Endothelial cell (in vitro differentiated cells): Measurements from ENCODE around the gene PXT1. TPM values are rescaled to one million over a fixed set of nuclear protein-coding genes. Genes with fewer than 3 reads are reported as not detected.
"Not testable (repeated sequence)": the region's sequence is repeated elsewhere in the genome, so short reads cannot be mapped to it uniquely, and the experiment has no call there.

Experiments
- DNase-seq: peaks from one replicate; pipeline ENCODE4 v3.0.0; 2021; ENCODE audit warnings: low spot score
- H3K27ac Mint-ChIP-seq: one replicate; pipeline ENCODE4 v1.8.0; 2021; ENCODE audit warnings: mixed read lengths, inconsistent platforms; ENCODE audit not compliant: unreplicated experiment
- H3K27me3 Mint-ChIP-seq: one replicate; pipeline ENCODE4 v1.8.0; 2021; ENCODE audit warnings: mild to moderate bottlenecking, moderate library complexity, mixed read lengths, inconsistent platforms; ENCODE audit not compliant: unreplicated experiment
- H3K36me3 Mint-ChIP-seq: one replicate; pipeline ENCODE4 v1.8.0; 2021; ENCODE audit warnings: mild to moderate bottlenecking, low read depth, mixed read lengths, inconsistent platforms; ENCODE audit not compliant: unreplicated experiment
- H3K4me1 Mint-ChIP-seq: one replicate; pipeline ENCODE4 v1.8.0; 2021; ENCODE audit warnings: mild to moderate bottlenecking, mixed read lengths, inconsistent platforms; ENCODE audit not compliant: unreplicated experiment
- H3K4me3 Mint-ChIP-seq: one replicate; pipeline ENCODE4 v1.8.0; 2021; ENCODE audit warnings: mild to moderate bottlenecking, mixed read lengths, inconsistent platforms; ENCODE audit not compliant: unreplicated experiment
- H3K9me3 Mint-ChIP-seq: one replicate; pipeline ENCODE4 v1.8.0; 2021; ENCODE audit warnings: mixed read lengths, inconsistent platforms; ENCODE audit not compliant: unreplicated experiment
- total RNA-seq: library from RNA; stranded (reverse); fragmentation: NEBNext Ultra II Directional; extraction: Animal tissue kit (Norgen Biotek cat#: 25700); gene quantifications from one replicate; pipeline ENCODE4 v1.2.1, GENCODE V29; 2021; ENCODE audit not compliant: unreplicated experiment
- TF ChIP-seq, protein P1 (sequence below): fragments of 200-600 bp; sonication (generic); IDR thresholded peaks from one replicate; pipeline ENCODE4 v1.5.0; 2021; ENCODE audit warnings: antibody characterized with exemption; ENCODE audit not compliant: unreplicated experiment

The PXT1 gene
- total RNA-seq, 1 donor from 2014 or later: not detected

GRCh38 chr6:36368421-36368820, 74.2 kb downstream of the PXT1 start:
- Mint-ChIP-seq H3K27me3 (peaks cover 5% of the 10 kb centered on the region), H3K27ac (no peak overlapping the region), H3K4me1 (peaks cover 23% of the 10 kb centered on the region), H3K36me3 (no peaks in the 10 kb centered on the region), H3K9me3 (no peaks in the 10 kb centered on the region), H3K4me3 (no peak overlapping the region)
- TF ChIP-seq, protein P1, sequence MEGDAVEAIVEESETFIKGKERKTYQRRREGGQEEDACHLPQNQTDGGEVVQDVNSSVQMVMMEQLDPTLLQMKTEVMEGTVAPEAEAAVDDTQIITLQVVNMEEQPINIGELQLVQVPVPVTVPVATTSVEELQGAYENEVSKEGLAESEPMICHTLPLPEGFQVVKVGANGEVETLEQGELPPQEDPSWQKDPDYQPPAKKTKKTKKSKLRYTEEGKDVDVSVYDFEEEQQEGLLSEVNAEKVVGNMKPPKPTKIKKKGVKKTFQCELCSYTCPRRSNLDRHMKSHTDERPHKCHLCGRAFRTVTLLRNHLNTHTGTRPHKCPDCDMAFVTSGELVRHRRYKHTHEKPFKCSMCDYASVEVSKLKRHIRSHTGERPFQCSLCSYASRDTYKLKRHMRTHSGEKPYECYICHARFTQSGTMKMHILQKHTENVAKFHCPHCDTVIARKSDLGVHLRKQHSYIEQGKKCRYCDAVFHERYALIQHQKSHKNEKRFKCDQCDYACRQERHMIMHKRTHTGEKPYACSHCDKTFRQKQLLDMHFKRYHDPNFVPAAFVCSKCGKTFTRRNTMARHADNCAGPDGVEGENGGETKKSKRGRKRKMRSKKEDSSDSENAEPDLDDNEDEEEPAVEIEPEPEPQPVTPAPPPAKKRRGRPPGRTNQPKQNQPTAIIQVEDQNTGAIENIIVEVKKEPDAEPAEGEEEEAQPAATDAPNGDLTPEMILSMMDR: no peak
- DNase-seq: no peak

DNA sequence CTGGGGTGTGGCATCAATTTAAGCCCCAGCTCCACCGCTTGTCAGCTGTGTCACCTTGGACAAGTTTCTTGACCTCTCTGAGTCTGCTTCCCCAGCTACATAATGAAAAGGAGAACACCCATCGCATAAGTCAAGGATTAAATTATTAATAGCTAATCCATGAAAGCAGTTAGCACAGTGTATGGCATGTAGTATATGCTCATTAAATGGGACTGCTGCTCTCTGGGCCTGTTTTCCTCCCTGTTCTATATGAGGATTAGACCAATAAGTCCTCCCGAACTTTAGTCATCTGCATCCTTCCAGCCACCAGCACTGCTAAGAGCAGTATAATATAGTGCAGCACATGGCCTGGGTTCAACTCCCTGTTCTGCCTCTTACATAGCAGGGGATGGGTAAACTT, 74.9 kb downstream of the PXT1 start:
- no peak for DNase-seq
- TF ChIP-seq, protein P1: no peak
- Mint-ChIP-seq H3K4me1 (peaks cover 23% of the 10 kb centered on the region), H3K27me3 (peaks cover 4% of the 10 kb centered on the region), H3K4me3 (no peak overlapping the region), H3K9me3 (no peaks in the 10 kb centered on the region), H3K36me3 (peaks cover 3% of the 10 kb centered on the region), H3K27ac (no peak overlapping the region)

- H3K4me3 Mint-ChIP-seq: no peak overlapping the region
- no peaks in the 10 kb centered on the region for H3K27me3 Mint-ChIP-seq
- TF ChIP-seq, protein P1: no peak
- H3K36me3 Mint-ChIP-seq: peaks cover 3% of the 10 kb centered on the region
- H3K9me3 Mint-ChIP-seq: no peaks in the 10 kb centered on the region
- no peak overlapping the region for H3K27ac Mint-ChIP-seq
- peaks cover 23% of the 10 kb centered on the region for H3K4me1 Mint-ChIP-seq
- no peak for DNase-seq
Measured at GRCh38 chr6:36364669-36365479, 77.8 kb downstream of the PXT1 start.

- not testable (repeated sequence) for H3K27me3 Mint-ChIP-seq, H3K27ac Mint-ChIP-seq, H3K4me3 Mint-ChIP-seq, DNase-seq, H3K9me3 Mint-ChIP-seq, H3K36me3 Mint-ChIP-seq
- peaks cover 23% of the 10 kb centered on the region for H3K4me1 Mint-ChIP-seq
Measured at GRCh38 chr6:36364061-36364635, 78.5 kb downstream of the PXT1 start.

GRCh38 chr6:36363371-36363752, 79.3 kb downstream of the PXT1 start:
- H3K27ac Mint-ChIP-seq, H3K9me3 Mint-ChIP-seq, H3K4me3 Mint-ChIP-seq, DNase-seq, H3K27me3 Mint-ChIP-seq, H3K36me3 Mint-ChIP-seq: not testable (repeated sequence)
- peaks cover 24% of the 10 kb centered on the region for H3K4me1 Mint-ChIP-seq
